GM18511 (cell line): ENCODE measurements around the gene ALS2.
"Not testable (repeated sequence)": the region's sequence is repeated elsewhere in the genome, so short reads cannot be mapped to it uniquely, and the experiment has no call there.

Experiments
- ATAC-seq: cut with Tn5 transposase; IDR thresholded peaks from one replicate; pipeline ENCODE4 v1.9.1; 2021; ENCODE audit warnings: mild to moderate bottlenecking, moderate library complexity; ENCODE audit not compliant: unreplicated experiment

The ALS2 gene

GRCh38 chr2:201794294-201794693 lies 13.6 kb upstream of the ALS2 start:
- no peak for ATAC-seq

GRCh38 chr2:201793631-201794030 lies 12.9 kb upstream of the ALS2 start:
- no peak for ATAC-seq

- no peak for ATAC-seq
Measured at GRCh38 chr2:201790989-201791388, 10.3 kb upstream of the ALS2 start.

GRCh38 chr2:201790291-201790690 lies 9.6 kb upstream of the ALS2 start:
- ATAC-seq, result no peak

GRCh38 chr2:201789395-201789794 lies 8.7 kb upstream of the ALS2 start:
- no peak for ATAC-seq

- ATAC-seq, result no peak
Measured at GRCh38 chr2:201788371-201788770, 7.6 kb upstream of the ALS2 start.

GRCh38 chr2:201786471-201786870 lies 5.7 kb upstream of the ALS2 start:
- ATAC-seq, result no peak

GRCh38 chr2:201785135-201785534 lies 4.4 kb upstream of the ALS2 start:
- ATAC-seq, result no peak

GRCh38 chr2:201784563-201784962 lies 3.8 kb upstream of the ALS2 start:
- ATAC-seq, result no peak

GRCh38 chr2:201781557-201782051 lies 871 bp upstream of the ALS2 start:
- peak; percentile 1 for ATAC-seq

GRCh38 chr2:201779901-201780673 lies 646 bp downstream of the ALS2 start:
- peak; percentile 7 for ATAC-seq

- ATAC-seq, result no peak
Measured at GRCh38 chr2:201777869-201778268, 2.9 kb downstream of the ALS2 start.

GRCh38 chr2:201777043-201777442 lies 3.7 kb downstream of the ALS2 start:
- no peak for ATAC-seq

GRCh38 chr2:201775326-201775725 lies 5.4 kb downstream of the ALS2 start:
- no peak for ATAC-seq

- no peak for ATAC-seq
Measured at GRCh38 chr2:201774546-201774945, 6.2 kb downstream of the ALS2 start.

- ATAC-seq, result no peak
Measured at GRCh38 chr2:201773990-201774389, 6.7 kb downstream of the ALS2 start.

GRCh38 chr2:201769666-201770373 lies 10.9 kb downstream of the ALS2 start:
- ATAC-seq, result no peak

GRCh38 chr2:201768918-201769317 lies 11.8 kb downstream of the ALS2 start:
- no peak for ATAC-seq

- ATAC-seq, result no peak
Measured at GRCh38 chr2:201765799-201766198, 14.9 kb downstream of the ALS2 start.

- ATAC-seq, result not testable (repeated sequence)
Measured at GRCh38 chr2:201764469-201764868, 16.3 kb downstream of the ALS2 start.

- no peak for ATAC-seq
Measured at GRCh38 chr2:201761101-201761500, 19.6 kb downstream of the ALS2 start.

- ATAC-seq, result no peak
Measured at GRCh38 chr2:201759567-201759966, 21.2 kb downstream of the ALS2 start.
